Measurements from ENCODE around the gene CDCP2.

CDCP2 gene

GRCh38 chr1:54152696-54153095 lies at the start of gene CDCP2:
Gene CDCP2, minus strand, starts transcription at chr1:54153000. Its CDS starts 78 bp downstream, at chr1:54152922.
- FAIRE-seq (no peak), DNase-seq (ENCODE audit: low spot score) (no peak)

- FAIRE-seq, result no peak
- DNase-seq (ENCODE audit: low spot score), result no peak
These were observed 47.8 kb upstream of the CDCP2 start for GRCh38 chr1:54200519-54200997.

- peak; percentile 97 for DNase-seq (ENCODE audit: low spot score)
- FAIRE-seq, result no peak
These were observed 47.1 kb upstream of the CDCP2 start, which contains the start of the genes CYB5RL and MRPL37 for GRCh38 chr1:54199765-54200518. Gene CYB5RL, minus strand, starts transcription at chr1:54200030. Its CDS starts 4,414 bp downstream, at chr1:54195616. Gene MRPL37, plus strand, starts transcription at chr1:54200167. Its CDS starts 77 bp downstream, at chr1:54200244.

GRCh38 chr1:54199151-54199764 lies 46.5 kb upstream of the CDCP2 start:
- FAIRE-seq (no peak), DNase-seq (ENCODE audit: low spot score) (no peak)

- DNase-seq (ENCODE audit: low spot score) (no peak), FAIRE-seq (no peak)
These were observed 40.7 kb upstream of the CDCP2 start for GRCh38 chr1:54193453-54193852.

- FAIRE-seq (no peak), DNase-seq (ENCODE audit: low spot score) (no peak)
These were observed 38.7 kb upstream of the CDCP2 start for GRCh38 chr1:54191525-54191924.

GRCh38 chr1:54190526-54190925 lies 37.7 kb upstream of the CDCP2 start:
- DNase-seq (ENCODE audit: low spot score) (no peak), FAIRE-seq (no peak)

GRCh38 chr1:54188291-54188690 lies 35.5 kb upstream of the CDCP2 start:
- FAIRE-seq, result no peak
- no peak for DNase-seq (ENCODE audit: low spot score)

GRCh38 chr1:54186056-54186455 lies 33.3 kb upstream of the CDCP2 start:
- FAIRE-seq (no peak), DNase-seq (ENCODE audit: low spot score) (no peak)

- FAIRE-seq (no peak), DNase-seq (ENCODE audit: low spot score) (no peak)
These were observed 28.0 kb upstream of the CDCP2 start for GRCh38 chr1:54180701-54181360.

GRCh38 chr1:54178296-54179070 lies 25.7 kb upstream of the CDCP2 start:
- no peak for DNase-seq (ENCODE audit: low spot score)
- no peak for FAIRE-seq

- FAIRE-seq (no peak), DNase-seq (ENCODE audit: low spot score) (no peak)
These were observed 24.9 kb upstream of the CDCP2 start for GRCh38 chr1:54177726-54178125.

GRCh38 chr1:54176621-54177327 lies 24.0 kb upstream of the CDCP2 start:
- DNase-seq (ENCODE audit: low spot score) (no peak), FAIRE-seq (no peak)

- DNase-seq (ENCODE audit: low spot score) (no peak), FAIRE-seq (no peak)
These were observed 21.3 kb upstream of the CDCP2 start for GRCh38 chr1:54174106-54174505.

GRCh38 chr1:54173681-54174080 lies 20.9 kb upstream of the CDCP2 start:
- FAIRE-seq, result no peak

GRCh38 chr1:54172614-54173599 lies 20.1 kb upstream of the CDCP2 start:
- FAIRE-seq (no peak), DNase-seq (ENCODE audit: low spot score) (no peak)

More at GRCh38 chr1:54173681-54174080, 20.9 kb upstream of the CDCP2 start:
- DNase-seq (ENCODE audit: low spot score), result no peak

- FAIRE-seq, result no peak
- DNase-seq (ENCODE audit: low spot score), result no peak
These were observed 18.8 kb upstream of the CDCP2 start for GRCh38 chr1:54171606-54172005.

- DNase-seq (ENCODE audit: low spot score), result no peak
- no peak for FAIRE-seq
These were observed 18.2 kb upstream of the CDCP2 start for GRCh38 chr1:54171016-54171415.

GRCh38 chr1:54169068-54169467 lies 16.3 kb upstream of the CDCP2 start:
- DNase-seq (ENCODE audit: low spot score) (no peak), FAIRE-seq (no peak)
